OCI-LY1 (cell line): ENCODE data around the gene ZNF593.

ENCODE experiments used
- EZH2 ChIP-seq: fragments of 200-600 bp; sonication (generic), shearing (Covaris generic); IDR thresholded peaks from 2 replicates; pipeline ENCODE4 v1.8.0; 2017; ENCODE audit warnings: borderline replicate concordance, mixed run types, mild to moderate bottlenecking, antibody characterized with exemption, low read length, moderate library complexity, mixed read lengths
- TF ChIP-seq, protein P1 (sequence below): fragments of 200-600 bp; sonication (generic), shearing (Covaris generic); IDR thresholded peaks from 2 replicates; pipeline ENCODE4 v1.5.1; 2017; ENCODE audit warnings: mild to moderate bottlenecking, antibody characterized with exemption, low read length, moderate library complexity, mixed read lengths

DNA sequence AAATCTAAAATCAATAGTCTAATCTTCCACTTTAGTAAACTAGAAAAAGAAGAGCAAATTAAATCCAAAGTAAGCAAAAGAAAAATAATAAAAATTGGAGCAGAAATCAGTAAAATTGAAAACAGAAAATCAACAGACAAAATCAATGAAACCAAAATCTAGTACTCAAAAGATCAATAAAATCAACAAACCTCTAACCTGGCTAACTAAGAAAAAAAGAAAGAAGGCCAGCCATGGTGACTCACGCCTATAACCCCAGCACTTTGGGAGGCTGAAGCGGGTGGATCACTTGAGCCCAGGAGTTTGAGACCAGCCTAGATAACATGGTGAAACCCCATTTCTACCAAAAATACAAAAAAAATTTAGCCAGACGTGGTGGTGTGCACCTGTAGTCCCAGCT is 35.2 kb upstream of the ZNF593 start:
- TF ChIP-seq, protein P1, sequence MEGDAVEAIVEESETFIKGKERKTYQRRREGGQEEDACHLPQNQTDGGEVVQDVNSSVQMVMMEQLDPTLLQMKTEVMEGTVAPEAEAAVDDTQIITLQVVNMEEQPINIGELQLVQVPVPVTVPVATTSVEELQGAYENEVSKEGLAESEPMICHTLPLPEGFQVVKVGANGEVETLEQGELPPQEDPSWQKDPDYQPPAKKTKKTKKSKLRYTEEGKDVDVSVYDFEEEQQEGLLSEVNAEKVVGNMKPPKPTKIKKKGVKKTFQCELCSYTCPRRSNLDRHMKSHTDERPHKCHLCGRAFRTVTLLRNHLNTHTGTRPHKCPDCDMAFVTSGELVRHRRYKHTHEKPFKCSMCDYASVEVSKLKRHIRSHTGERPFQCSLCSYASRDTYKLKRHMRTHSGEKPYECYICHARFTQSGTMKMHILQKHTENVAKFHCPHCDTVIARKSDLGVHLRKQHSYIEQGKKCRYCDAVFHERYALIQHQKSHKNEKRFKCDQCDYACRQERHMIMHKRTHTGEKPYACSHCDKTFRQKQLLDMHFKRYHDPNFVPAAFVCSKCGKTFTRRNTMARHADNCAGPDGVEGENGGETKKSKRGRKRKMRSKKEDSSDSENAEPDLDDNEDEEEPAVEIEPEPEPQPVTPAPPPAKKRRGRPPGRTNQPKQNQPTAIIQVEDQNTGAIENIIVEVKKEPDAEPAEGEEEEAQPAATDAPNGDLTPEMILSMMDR, result no peak
- TF ChIP-seq EZH2, result no peak
